CD1c-positive myeloid dendritic cell (primary cell): ENCODE measurements around the gene DICER1.
"Not testable (repeated sequence)": the region's sequence is repeated elsewhere in the genome, so short reads cannot be mapped to it uniquely, and the experiment has no call there.

ENCODE experiments used
- DNase-seq: peaks from one replicate; pipeline ENCODE4 v3.0.0-alpha.2; 2016; ENCODE audit errors: extremely low spot score

DICER1 gene

GRCh38 chr14:95185767-95186392, 28.6 kb upstream of the DICER1 start:
- DNase-seq, result peak; percentile 50

GRCh38 chr14:95185033-95185766, 27.9 kb upstream of the DICER1 start:
- peak; percentile 78 for DNase-seq

GRCh38 chr14:95184413-95184790, 27.1 kb upstream of the DICER1 start:
- no peak for DNase-seq

GRCh38 chr14:95183532-95184412, 26.4 kb upstream of the DICER1 start:
- DNase-seq, result peak; percentile 75

- DNase-seq, result no peak
Measured at GRCh38 chr14:95183082-95183481, 25.8 kb upstream of the DICER1 start.

GRCh38 chr14:95182379-95182778, 25.1 kb upstream of the DICER1 start:
- DNase-seq, result no peak

- DNase-seq, result no peak
Measured at GRCh38 chr14:95180966-95181741, 23.8 kb upstream of the DICER1 start.

GRCh38 chr14:95175670-95176069, 18.3 kb upstream of the DICER1 start:
- not testable (repeated sequence) for DNase-seq

GRCh38 chr14:95174184-95174792, 17.0 kb upstream of the DICER1 start:
- DNase-seq, result no peak

GRCh38 chr14:95173518-95173917, 16.2 kb upstream of the DICER1 start:
- peak; percentile 21 for DNase-seq

GRCh38 chr14:95167177-95167576, 9.8 kb upstream of the DICER1 start:
- DNase-seq, result no peak

GRCh38 chr14:95165517-95165916, 8.2 kb upstream of the DICER1 start:
- DNase-seq, result no peak

GRCh38 chr14:95164506-95164905, 7.2 kb upstream of the DICER1 start:
- peak; percentile 2 for DNase-seq

- peak; percentile 22 for DNase-seq
Measured at GRCh38 chr14:95163666-95164065, 6.3 kb upstream of the DICER1 start.

- DNase-seq, result peak; percentile 78
Measured at GRCh38 chr14:95163132-95163531, 5.8 kb upstream of the DICER1 start.

GRCh38 chr14:95162641-95163040, 5.3 kb upstream of the DICER1 start:
- DNase-seq, result no peak

- no peak for DNase-seq
Measured at GRCh38 chr14:95157048-95157326, 342 bp downstream of the DICER1 start.

GRCh38 chr14:95156161-95157047, 925 bp downstream of the DICER1 start:
- peak; percentile 33 for DNase-seq

- DNase-seq, result no peak
Measured at GRCh38 chr14:95155045-95155444, 2.3 kb downstream of the DICER1 start.

- DNase-seq, result no peak
Measured at GRCh38 chr14:95153866-95154265, 3.5 kb downstream of the DICER1 start.

- no peak for DNase-seq
Measured at GRCh38 chr14:95151561-95151960, 5.8 kb downstream of the DICER1 start.
